ENCODE measurements around the gene KLRC3.
"Not testable (repeated sequence)": the region's sequence is repeated elsewhere in the genome, so short reads cannot be mapped to it uniquely, and the experiment has no call there.

Gene KLRC3

GRCh38 chr12:10387498-10387897 is 32.9 kb downstream of the KLRC3 start:
- H3K36me3 ChIP-seq (ENCODE audit: control insufficient read depth in 4 of 4, insufficient read depth in 4 of 4, low read length in 3 of 4); H3K4me3 ChIP-seq (ENCODE audit: control insufficient read depth in 1 of 7, extremely low read depth in 1 of 7, insufficient read depth in 4 of 7, low read depth in 2 of 7, low read length in 6 of 7); DNase-seq; POLR2A ChIA-PET; H3K9me3 ChIP-seq (ENCODE audit: control extremely low read depth in 1 of 5, control insufficient read depth in 4 of 5, insufficient read depth in 2 of 5, low read depth in 1 of 5, low read length in 4 of 5); H3K27ac ChIP-seq (ENCODE audit: insufficient read depth in 1 of 2, low read depth in 1 of 2, low read length in 2 of 2, poor library complexity in 1 of 2, severe bottlenecking in 2 of 2): not testable (repeated sequence)
- CTCF ChIA-PET: interaction anchor here (1.5 to 3.2 kb wide), 2 partner anchors 21 to 28 kb away, joined by 5 to 9 read pairs; no protein-coding TSS in a partner anchor
- 92% methylated on average over 4 of the region's 6 CpGs for WGBS (ENCODE audit: insufficient coverage)
- Histone ChIP-seq H3K4me1 (ENCODE audit: control extremely low read depth in 1 of 4, control insufficient read depth in 4 of 4, insufficient read depth in 4 of 4, low read length in 3 of 4) (peaks cover 8 to 23% (median 13%) of the 10 kb centered on the region in 4 experiments), H3K27me3 (replicated peaks in 2 of 5; ENCODE audit: control insufficient read depth in 4 of 5, insufficient read depth in 5 of 5, low read length in 4 of 5) (peaks cover 0 to 81% (median 0%) of the 10 kb centered on the region in 5 experiments)

- 88% methylated on average over 1 of the region's 1 CpG for WGBS (ENCODE audit: insufficient coverage)
- POLR2A ChIA-PET: no interaction called here
Observed at GRCh38 chr12:10386857-10387256, 33.5 kb downstream of the KLRC3 start.

GRCh38 chr12:10385166-10385613 is 35.2 kb downstream of the KLRC3 start:
- ChIA-PET POLR2A (interaction anchor here (0.7 kb wide), 1 partner anchor 218 kb away, joined by 3 read pairs; no protein-coding TSS in a partner anchor), CTCF (interaction anchor here (3.2 kb wide), 1 partner anchor 19 kb away, joined by 9 read pairs; no protein-coding TSS in a partner anchor)
- H3K36me3 ChIP-seq (ENCODE audit: control insufficient read depth in 4 of 4, insufficient read depth in 4 of 4, low read length in 3 of 4): no peaks in the 10 kb centered on the region
- WGBS (ENCODE audit: insufficient coverage): no CpG with 5 or more reads among the region's 2 CpGs
- no peak overlapping the region for H3K4me3 ChIP-seq (ENCODE audit: control insufficient read depth in 1 of 7, extremely low read depth in 1 of 7, insufficient read depth in 4 of 7, low read depth in 2 of 7, low read length in 6 of 7)
- H3K27ac ChIP-seq (ENCODE audit: insufficient read depth in 1 of 2, low read depth in 1 of 2, low read length in 2 of 2, poor library complexity in 1 of 2, severe bottlenecking in 2 of 2): no peak overlapping the region
- peaks cover 0 to 62% (median 0%) of the 10 kb centered on the region in 5 experiments for H3K27me3 ChIP-seq (replicated peaks in 2 of 5; ENCODE audit: control insufficient read depth in 4 of 5, insufficient read depth in 5 of 5, low read length in 4 of 5)
- no peak for DNase-seq
- peaks cover 0 to 7% (median 0%) of the 10 kb centered on the region in 5 experiments for H3K9me3 ChIP-seq (ENCODE audit: control extremely low read depth in 1 of 5, control insufficient read depth in 4 of 5, insufficient read depth in 2 of 5, low read depth in 1 of 5, low read length in 4 of 5)
- peaks cover 0 to 9% (median 1%) of the 10 kb centered on the region in 4 experiments for H3K4me1 ChIP-seq (ENCODE audit: control extremely low read depth in 1 of 4, control insufficient read depth in 4 of 4, insufficient read depth in 4 of 4, low read length in 3 of 4)

More at GRCh38 chr12:10386857-10387256, 33.5 kb downstream of the KLRC3 start:
- peaks cover 0 to 7% (median 0%) of the 10 kb centered on the region in 5 experiments for H3K9me3 ChIP-seq (ENCODE audit: control extremely low read depth in 1 of 5, control insufficient read depth in 4 of 5, insufficient read depth in 2 of 5, low read depth in 1 of 5, low read length in 4 of 5)
- no peak overlapping the region for H3K4me3 ChIP-seq (ENCODE audit: control insufficient read depth in 1 of 7, extremely low read depth in 1 of 7, insufficient read depth in 4 of 7, low read depth in 2 of 7, low read length in 6 of 7)
- CTCF ChIA-PET: interaction anchor here (1.5 to 3.2 kb wide), 2 partner anchors 20 to 29 kb away, joined by 5 to 9 read pairs; no protein-coding TSS in a partner anchor
- H3K36me3 ChIP-seq (ENCODE audit: control insufficient read depth in 4 of 4, insufficient read depth in 4 of 4, low read length in 3 of 4): no peaks in the 10 kb centered on the region
- no peak for DNase-seq
- H3K27ac ChIP-seq (ENCODE audit: insufficient read depth in 1 of 2, low read depth in 1 of 2, low read length in 2 of 2, poor library complexity in 1 of 2, severe bottlenecking in 2 of 2): no peak overlapping the region
- H3K4me1 ChIP-seq (ENCODE audit: control extremely low read depth in 1 of 4, control insufficient read depth in 4 of 4, insufficient read depth in 4 of 4, low read length in 3 of 4): peaks cover 2 to 16% (median 9%) of the 10 kb centered on the region in 4 experiments
- peaks cover 0 to 75% (median 0%) of the 10 kb centered on the region in 5 experiments for H3K27me3 ChIP-seq (replicated peaks in 2 of 5; ENCODE audit: control insufficient read depth in 4 of 5, insufficient read depth in 5 of 5, low read length in 4 of 5)

- POLR2A ChIA-PET: no interaction called here
- H3K36me3 ChIP-seq (ENCODE audit: control insufficient read depth in 4 of 4, insufficient read depth in 4 of 4, low read length in 3 of 4): no peaks in the 10 kb centered on the region
- H3K27me3 ChIP-seq (replicated peaks in 2 of 5; ENCODE audit: control insufficient read depth in 4 of 5, insufficient read depth in 5 of 5, low read length in 4 of 5): peaks cover 0 to 54% (median 0%) of the 10 kb centered on the region in 5 experiments
- no peak overlapping the region for H3K4me3 ChIP-seq (ENCODE audit: control insufficient read depth in 1 of 7, extremely low read depth in 1 of 7, insufficient read depth in 4 of 7, low read depth in 2 of 7, low read length in 6 of 7)
- peaks cover 0 to 7% (median 0%) of the 10 kb centered on the region in 5 experiments for H3K9me3 ChIP-seq (ENCODE audit: control extremely low read depth in 1 of 5, control insufficient read depth in 4 of 5, insufficient read depth in 2 of 5, low read depth in 1 of 5, low read length in 4 of 5)
- H3K4me1 ChIP-seq (ENCODE audit: control extremely low read depth in 1 of 4, control insufficient read depth in 4 of 4, insufficient read depth in 4 of 4, low read length in 3 of 4): no peaks in the 10 kb centered on the region
- DNase-seq: no peak
- CTCF ChIA-PET: no interaction called here
- WGBS (ENCODE audit: insufficient coverage): 100% methylated on average over 2 of the region's 3 CpGs
- H3K27ac ChIP-seq (ENCODE audit: insufficient read depth in 1 of 2, low read depth in 1 of 2, low read length in 2 of 2, poor library complexity in 1 of 2, severe bottlenecking in 2 of 2): no peak overlapping the region
Observed at GRCh38 chr12:10384191-10384590, 36.2 kb downstream of the KLRC3 start.

- Histone ChIP-seq H3K4me1 (ENCODE audit: control extremely low read depth in 1 of 4, control insufficient read depth in 4 of 4, insufficient read depth in 4 of 4, low read length in 3 of 4) (no peaks in the 10 kb centered on the region), H3K36me3 (ENCODE audit: control insufficient read depth in 4 of 4, insufficient read depth in 4 of 4, low read length in 3 of 4) (no peaks in the 10 kb centered on the region), H3K27ac (ENCODE audit: insufficient read depth in 1 of 2, low read depth in 1 of 2, low read length in 2 of 2, poor library complexity in 1 of 2, severe bottlenecking in 2 of 2) (no peak overlapping the region), H3K4me3 (ENCODE audit: control insufficient read depth in 1 of 7, extremely low read depth in 1 of 7, insufficient read depth in 4 of 7, low read depth in 2 of 7, low read length in 6 of 7) (no peak overlapping the region), H3K27me3 (replicated peaks in 2 of 5; ENCODE audit: control insufficient read depth in 4 of 5, insufficient read depth in 5 of 5, low read length in 4 of 5) (peaks cover 0 to 36% (median 0%) of the 10 kb centered on the region in 5 experiments), H3K9me3 (ENCODE audit: control extremely low read depth in 1 of 5, control insufficient read depth in 4 of 5, insufficient read depth in 2 of 5, low read depth in 1 of 5, low read length in 4 of 5) (peaks cover 0 to 7% (median 0%) of the 10 kb centered on the region in 5 experiments)
- ChIA-PET POLR2A (interaction anchor here (0.7 kb wide), 1 partner anchor 17 kb away, joined by 3 read pairs; no protein-coding TSS in a partner anchor), CTCF (interaction anchor here (1.8 kb wide), 1 partner anchor 16 kb away, joined by 6 read pairs; no protein-coding TSS in a partner anchor)
- DNase-seq: no peak
- WGBS (ENCODE audit: insufficient coverage): 100% methylated on average over 1 of the region's 4 CpGs
Observed at GRCh38 chr12:10381928-10382628, 38.3 kb downstream of the KLRC3 start.

GRCh38 chr12:10378737-10379136 is 41.7 kb downstream of the KLRC3 start:
- H3K9me3 ChIP-seq (ENCODE audit: control extremely low read depth in 1 of 5, control insufficient read depth in 4 of 5, insufficient read depth in 2 of 5, low read depth in 1 of 5, low read length in 4 of 5); POLR2A ChIA-PET; CTCF ChIA-PET; DNase-seq; H3K27me3 ChIP-seq (replicated peaks in 2 of 5; ENCODE audit: control insufficient read depth in 4 of 5, insufficient read depth in 5 of 5, low read length in 4 of 5); H3K4me3 ChIP-seq (ENCODE audit: control insufficient read depth in 1 of 7, extremely low read depth in 1 of 7, insufficient read depth in 4 of 7, low read depth in 2 of 7, low read length in 6 of 7); H3K36me3 ChIP-seq (ENCODE audit: control insufficient read depth in 4 of 4, insufficient read depth in 4 of 4, low read length in 3 of 4); H3K4me1 ChIP-seq (ENCODE audit: control extremely low read depth in 1 of 4, control insufficient read depth in 4 of 4, insufficient read depth in 4 of 4, low read length in 3 of 4); H3K27ac ChIP-seq (ENCODE audit: insufficient read depth in 1 of 2, low read depth in 1 of 2, low read length in 2 of 2, poor library complexity in 1 of 2, severe bottlenecking in 2 of 2): not testable (repeated sequence)
- 92% methylated on average over 2 of the region's 2 CpGs for WGBS (ENCODE audit: insufficient coverage)

GRCh38 chr12:10374624-10375018 is 45.8 kb downstream of the KLRC3 start:
- Histone ChIP-seq H3K4me3 (ENCODE audit: control insufficient read depth in 1 of 7, extremely low read depth in 1 of 7, insufficient read depth in 4 of 7, low read depth in 2 of 7, low read length in 6 of 7) (no peak overlapping the region), H3K9me3 (ENCODE audit: control extremely low read depth in 1 of 5, control insufficient read depth in 4 of 5, insufficient read depth in 2 of 5, low read depth in 1 of 5, low read length in 4 of 5) (peaks cover 0 to 3% (median 0%) of the 10 kb centered on the region in 5 experiments), H3K27ac (ENCODE audit: insufficient read depth in 1 of 2, low read depth in 1 of 2, low read length in 2 of 2, poor library complexity in 1 of 2, severe bottlenecking in 2 of 2) (no peak overlapping the region), H3K4me1 (ENCODE audit: control extremely low read depth in 1 of 4, control insufficient read depth in 4 of 4, insufficient read depth in 4 of 4, low read length in 3 of 4) (peaks cover 5 to 7% (median 5%) of the 10 kb centered on the region in 4 experiments), H3K36me3 (ENCODE audit: control insufficient read depth in 4 of 4, insufficient read depth in 4 of 4, low read length in 3 of 4) (no peaks in the 10 kb centered on the region), H3K27me3 (replicated peaks in 2 of 5; ENCODE audit: control insufficient read depth in 4 of 5, insufficient read depth in 5 of 5, low read length in 4 of 5) (peaks cover 0 to 4% (median 0%) of the 10 kb centered on the region in 5 experiments)
- ChIA-PET POLR2A (interaction anchor here (0.9 kb wide), 1 partner anchor 309 kb away, joined by 3 read pairs; no protein-coding TSS in a partner anchor), CTCF (no interaction called here)
- no peak for DNase-seq
- 90% methylated on average over 2 of the region's 3 CpGs for WGBS (ENCODE audit: insufficient coverage)

All from common myeloid progenitor, CD34-positive (primary cell).